Endothelial cell of hepatic sinusoid (primary cell): ENCODE data around the gene EPB41L2.

Experiments used
- in situ Hi-C: cut with HindIII; loops from 2 replicates; pipeline ENCODE4 v1.10.0; 2017; ENCODE audit warnings: low sequenced_read_pairs

Gene EPB41L2

GRCh38 chr6:131062241-131063027 is 611 bp downstream of the EPB41L2 start:
- in situ Hi-C loops, result loop anchor here (5.0 to 10.0 kb wide), 2 partner anchors 70 to 158 kb away; no protein-coding TSS in a partner anchor

- in situ Hi-C loops, result loop anchor here (5.0 to 10.0 kb wide), 2 partner anchors 69 to 157 kb away; no protein-coding TSS in a partner anchor
Observed at GRCh38 chr6:131061751-131062119, 1.3 kb downstream of the EPB41L2 start.

- in situ Hi-C loops, result loop anchor here (5.0 to 10.0 kb wide), 2 partner anchors 69 to 156 kb away; no protein-coding TSS in a partner anchor
Observed at GRCh38 chr6:131061041-131061750, 1.8 kb downstream of the EPB41L2 start.

- in situ Hi-C loops, result loop anchor here (5.0 to 10.0 kb wide), 2 partner anchors 68 to 156 kb away; no protein-coding TSS in a partner anchor
Observed at GRCh38 chr6:131060311-131060710, 2.7 kb downstream of the EPB41L2 start.

GRCh38 chr6:131059486-131059885 is 3.6 kb downstream of the EPB41L2 start:
- in situ Hi-C loops, result no loop called here

- in situ Hi-C loops, result no loop called here
Observed at GRCh38 chr6:131058236-131058635, 4.8 kb downstream of the EPB41L2 start.

- in situ Hi-C loops, result no loop called here
Observed at GRCh38 chr6:131054392-131055250, 8.4 kb downstream of the EPB41L2 start.

- in situ Hi-C loops, result no loop called here
Observed at GRCh38 chr6:131053546-131054240, 9.4 kb downstream of the EPB41L2 start.

- in situ Hi-C loops, result no loop called here
Observed at GRCh38 chr6:131052181-131052580, 10.9 kb downstream of the EPB41L2 start.

GRCh38 chr6:131051341-131051740 is 11.7 kb downstream of the EPB41L2 start:
- in situ Hi-C loops, result no loop called here

- in situ Hi-C loops, result no loop called here
Observed at GRCh38 chr6:131049608-131050007, 13.4 kb downstream of the EPB41L2 start.

- in situ Hi-C loops, result no loop called here
Observed at GRCh38 chr6:131048933-131049515, 14.0 kb downstream of the EPB41L2 start.

GRCh38 chr6:131048459-131048858 is 14.6 kb downstream of the EPB41L2 start:
- in situ Hi-C loops, result no loop called here

- in situ Hi-C loops, result no loop called here
Observed at GRCh38 chr6:131045139-131045538, 17.9 kb downstream of the EPB41L2 start.

- in situ Hi-C loops, result no loop called here
Observed at GRCh38 chr6:131043902-131044447, 19.1 kb downstream of the EPB41L2 start.

- in situ Hi-C loops, result no loop called here
Observed at GRCh38 chr6:131042664-131043063, 20.4 kb downstream of the EPB41L2 start.

- in situ Hi-C loops, result no loop called here
Observed at GRCh38 chr6:131041814-131042213, 21.2 kb downstream of the EPB41L2 start.

- in situ Hi-C loops, result no loop called here
Observed at GRCh38 chr6:131040866-131041265, 22.2 kb downstream of the EPB41L2 start.

GRCh38 chr6:131039345-131039680 is 23.7 kb downstream of the EPB41L2 start:
- in situ Hi-C loops, result no loop called here
